Measurements from ENCODE around the gene HSD17B10.
"Not testable (repeated sequence)": the region's sequence is repeated elsewhere in the genome, so short reads cannot be mapped to it uniquely, and the experiment has no call there.

HSD17B10 gene

GRCh38 chrX:53435997-53436396 lies 1.8 kb upstream of the HSD17B10 start:
- H3K36me3 ChIP-seq (ENCODE audit: insufficient read depth, low read length), result no peaks in the 10 kb centered on the region
- no peak overlapping the region for H3K4me3 ChIP-seq (ENCODE audit: low read length)
- no peak overlapping the region for H3K9ac ChIP-seq (ENCODE audit: low read depth, low read length)
- H3K4me2 ChIP-seq (ENCODE audit: low read length), result no peak overlapping the region
- H3K27me3 ChIP-seq (ENCODE audit: control insufficient read depth, insufficient read depth, low read length), result peaks cover 36% of the 10 kb centered on the region
- no peaks in the 10 kb centered on the region for H3K9me3 ChIP-seq (replicated peaks; ENCODE audit: low read length)
- H3K4me1 ChIP-seq (ENCODE audit: control insufficient read depth, insufficient read depth, low read length), result peaks cover 17% of the 10 kb centered on the region

DNA sequence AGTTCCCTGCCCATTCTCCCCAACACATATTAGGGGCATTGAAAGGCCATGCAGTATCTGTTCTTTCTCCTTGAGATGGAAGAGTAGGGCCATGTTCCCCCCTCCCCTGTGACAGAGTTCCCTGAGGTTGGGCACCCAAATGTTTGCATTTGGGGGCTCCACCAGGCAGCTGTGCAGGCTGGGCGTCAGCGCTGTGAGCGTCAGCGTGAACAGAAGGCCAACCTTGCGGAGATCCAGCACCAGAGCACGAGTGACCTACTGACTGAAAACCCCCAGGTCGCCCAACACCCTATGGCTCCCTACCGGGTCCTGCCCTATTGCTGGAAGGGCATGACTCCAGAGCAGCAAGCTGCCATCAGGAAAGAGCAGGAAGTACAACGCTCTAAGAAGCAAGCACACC lies 3.9 kb downstream of the HSD17B10 start:
- Histone ChIP-seq H3K4me1 (ENCODE audit: control insufficient read depth, insufficient read depth, low read length) (peaks cover 4% of the 10 kb centered on the region), H3K4me2 (ENCODE audit: low read length) (no peak overlapping the region), H3K9ac (ENCODE audit: low read depth, low read length) (no peak overlapping the region), H3K27me3 (ENCODE audit: control insufficient read depth, insufficient read depth, low read length) (peaks cover 26% of the 10 kb centered on the region), H3K9me3 (replicated peaks; ENCODE audit: low read length) (no peaks in the 10 kb centered on the region), H3K4me3 (ENCODE audit: low read length) (no peak overlapping the region), H3K36me3 (ENCODE audit: insufficient read depth, low read length) (no peaks in the 10 kb centered on the region)

DNA sequence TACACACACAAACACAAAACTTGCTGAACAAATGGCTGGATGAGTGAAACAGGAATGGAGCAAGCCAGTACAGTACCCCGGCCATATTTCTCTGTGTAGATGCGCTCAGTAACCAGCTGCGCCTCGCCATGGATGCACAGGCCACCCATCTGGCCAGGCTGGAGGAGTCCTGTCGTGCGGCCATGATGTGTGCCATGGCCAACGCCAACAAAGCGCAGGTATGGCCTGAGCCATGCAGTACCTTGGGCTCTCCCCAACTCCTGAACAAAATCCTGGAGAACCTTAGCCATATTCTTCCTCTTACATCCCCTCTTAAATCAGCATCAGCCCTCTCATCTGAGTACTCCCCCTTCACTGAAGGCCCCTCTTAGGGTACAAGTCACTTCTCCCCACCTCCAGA lies 4.4 kb downstream of the HSD17B10 start:
- Histone ChIP-seq H3K27me3 (ENCODE audit: control insufficient read depth, insufficient read depth, low read length) (peaks cover 26% of the 10 kb centered on the region), H3K4me1 (ENCODE audit: control insufficient read depth, insufficient read depth, low read length) (peaks cover 4% of the 10 kb centered on the region), H3K9me3 (replicated peaks; ENCODE audit: low read length) (no peaks in the 10 kb centered on the region), H3K4me2 (ENCODE audit: low read length) (no peak overlapping the region), H3K4me3 (ENCODE audit: low read length) (no peak overlapping the region), H3K36me3 (ENCODE audit: insufficient read depth, low read length) (no peaks in the 10 kb centered on the region), H3K9ac (ENCODE audit: low read depth, low read length) (no peak overlapping the region)

DNA sequence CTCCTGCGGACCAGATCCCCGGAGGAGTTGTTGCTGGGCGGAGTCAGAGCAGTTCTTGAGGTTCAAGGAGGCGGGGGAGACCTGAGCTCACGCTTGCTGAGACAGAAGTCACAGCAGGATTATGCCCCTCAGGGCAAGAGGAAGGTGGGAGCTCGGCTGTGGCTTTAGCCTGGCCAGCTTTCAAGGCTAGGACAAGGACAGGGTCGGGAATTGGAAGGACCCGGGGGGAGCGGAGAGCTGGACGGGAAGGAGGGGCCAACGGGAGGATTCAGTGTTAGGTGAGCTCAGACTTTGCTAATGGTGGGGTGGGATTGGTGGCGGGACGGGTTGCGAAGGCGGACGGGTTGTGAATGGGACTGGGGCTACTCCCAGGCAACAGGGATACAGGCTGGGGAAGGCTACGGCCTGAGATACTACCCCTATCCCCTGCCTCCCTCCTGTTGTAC lies 11.3 kb downstream of the HSD17B10 start, which contains the start of gene RIBC1:
TSS of gene RIBC1 (plus strand) at position 13 of the 446 bp plus-strand sequence. CDS start 3,404 bp downstream, outside the sequence.
- peak within 1 kb of the TSS; percentile 97 for H3K4me3 ChIP-seq (ENCODE audit: low read length)
- peak within 1 kb of the TSS; percentile 96 for H3K9ac ChIP-seq (ENCODE audit: low read depth, low read length)
- H3K9me3 ChIP-seq (replicated peaks; ENCODE audit: low read length), result no peaks in the 10 kb centered on the region
- H3K4me2 ChIP-seq (ENCODE audit: low read length), result peak within 1 kb of the TSS; percentile 89
- H3K36me3 ChIP-seq (ENCODE audit: insufficient read depth, low read length), result no peaks in the 10 kb centered on the region
- H3K4me1 ChIP-seq (ENCODE audit: control insufficient read depth, insufficient read depth, low read length), result peaks cover 18% of the 10 kb centered on the region
- H3K27me3 ChIP-seq (ENCODE audit: control insufficient read depth, insufficient read depth, low read length), result peaks cover 7% of the 10 kb centered on the region

- Histone ChIP-seq H3K9ac (ENCODE audit: low read depth, low read length) (peak within 1 kb of the TSS; percentile 96), H3K4me2 (ENCODE audit: low read length) (peak within 1 kb of the TSS; percentile 89), H3K4me1 (ENCODE audit: control insufficient read depth, insufficient read depth, low read length) (peaks cover 18% of the 10 kb centered on the region), H3K9me3 (replicated peaks; ENCODE audit: low read length) (no peaks in the 10 kb centered on the region), H3K36me3 (ENCODE audit: insufficient read depth, low read length) (no peaks in the 10 kb centered on the region), H3K4me3 (ENCODE audit: low read length) (peak within 1 kb of the TSS; percentile 97), H3K27me3 (ENCODE audit: control insufficient read depth, insufficient read depth, low read length) (peaks cover 1% of the 10 kb centered on the region)
Measured at GRCh38 chrX:53422086-53422860, 11.9 kb downstream of the HSD17B10 start, which contains the start of gene SMC1A. Gene SMC1A (minus strand): TSS chrX:53422654. CDS start chrX:53422600, 54 bp downstream.

GRCh38 chrX:53421772-53422085 lies 12.4 kb downstream of the HSD17B10 start:
- Histone ChIP-seq H3K9me3 (replicated peaks; ENCODE audit: low read length) (no peaks in the 10 kb centered on the region), H3K36me3 (ENCODE audit: insufficient read depth, low read length) (no peaks in the 10 kb centered on the region), H3K4me3 (ENCODE audit: low read length) (peak overlapping the region; percentile 97), H3K27me3 (ENCODE audit: control insufficient read depth, insufficient read depth, low read length) (no peaks in the 10 kb centered on the region), H3K4me2 (ENCODE audit: low read length) (peak overlapping the region; percentile 89), H3K4me1 (ENCODE audit: control insufficient read depth, insufficient read depth, low read length) (peaks cover 18% of the 10 kb centered on the region), H3K9ac (ENCODE audit: low read depth, low read length) (peak overlapping the region; percentile 96)

DNA sequence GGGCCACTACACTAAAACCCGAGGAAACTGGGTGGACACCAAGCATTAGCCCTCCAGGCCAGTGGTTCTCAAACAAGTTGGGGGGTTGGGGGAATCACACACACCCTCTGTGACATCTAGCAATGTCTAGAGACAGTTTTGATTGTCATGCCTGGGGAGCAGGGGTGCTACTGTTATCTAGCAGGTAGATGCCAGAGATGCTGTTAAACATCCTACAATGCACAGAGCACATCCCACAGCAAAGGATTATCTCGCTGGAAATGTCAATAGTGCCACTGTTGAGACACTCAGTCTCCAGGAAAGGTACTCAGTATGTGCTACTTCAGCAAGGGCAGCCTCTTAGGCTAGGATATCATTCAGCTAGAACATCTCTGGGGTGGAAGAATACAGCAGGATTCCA lies 13.0 kb downstream of the HSD17B10 start:
- Histone ChIP-seq H3K4me3 (ENCODE audit: low read length) (peak overlapping the region; percentile 97), H3K9me3 (replicated peaks; ENCODE audit: low read length) (no peaks in the 10 kb centered on the region), H3K36me3 (ENCODE audit: insufficient read depth, low read length) (no peaks in the 10 kb centered on the region), H3K4me2 (ENCODE audit: low read length) (peak overlapping the region; percentile 89), H3K4me1 (ENCODE audit: control insufficient read depth, insufficient read depth, low read length) (peaks cover 18% of the 10 kb centered on the region), H3K27me3 (ENCODE audit: control insufficient read depth, insufficient read depth, low read length) (no peaks in the 10 kb centered on the region), H3K9ac (ENCODE audit: low read depth, low read length) (peak overlapping the region; percentile 96)

DNA sequence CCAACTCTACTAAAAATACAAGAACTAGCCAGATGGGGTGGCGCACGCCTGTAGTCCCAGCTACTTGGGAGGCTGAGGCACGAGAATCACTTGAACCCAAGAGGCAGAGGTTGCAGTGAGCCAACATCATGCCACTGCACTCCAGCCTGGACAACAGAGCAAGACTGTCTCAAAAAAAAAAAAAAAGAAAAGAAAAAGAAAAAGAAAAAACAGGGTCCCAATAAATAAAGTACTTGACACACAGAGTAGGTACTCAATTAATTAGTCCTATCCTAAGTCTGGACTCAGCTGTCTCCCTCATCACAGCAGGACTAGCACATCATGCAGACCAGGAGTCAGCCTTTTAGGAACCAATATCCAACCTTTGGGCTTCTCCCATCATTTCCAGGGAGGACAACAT lies 13.8 kb downstream of the HSD17B10 start:
- not testable (repeated sequence) for H3K9me3 ChIP-seq (replicated peaks; ENCODE audit: low read length); H3K4me3 ChIP-seq (ENCODE audit: low read length); H3K27me3 ChIP-seq (ENCODE audit: control insufficient read depth, insufficient read depth, low read length); H3K36me3 ChIP-seq (ENCODE audit: insufficient read depth, low read length); H3K9ac ChIP-seq (ENCODE audit: low read depth, low read length)
- Histone ChIP-seq H3K4me2 (ENCODE audit: low read length) (peak overlapping the region; percentile 89), H3K4me1 (ENCODE audit: control insufficient read depth, insufficient read depth, low read length) (peaks cover 18% of the 10 kb centered on the region)

GRCh38 chrX:53412446-53412845 lies 21.7 kb downstream of the HSD17B10 start:
- H3K36me3 ChIP-seq (ENCODE audit: insufficient read depth, low read length), result peaks cover 44% of the 10 kb centered on the region

DNA sequence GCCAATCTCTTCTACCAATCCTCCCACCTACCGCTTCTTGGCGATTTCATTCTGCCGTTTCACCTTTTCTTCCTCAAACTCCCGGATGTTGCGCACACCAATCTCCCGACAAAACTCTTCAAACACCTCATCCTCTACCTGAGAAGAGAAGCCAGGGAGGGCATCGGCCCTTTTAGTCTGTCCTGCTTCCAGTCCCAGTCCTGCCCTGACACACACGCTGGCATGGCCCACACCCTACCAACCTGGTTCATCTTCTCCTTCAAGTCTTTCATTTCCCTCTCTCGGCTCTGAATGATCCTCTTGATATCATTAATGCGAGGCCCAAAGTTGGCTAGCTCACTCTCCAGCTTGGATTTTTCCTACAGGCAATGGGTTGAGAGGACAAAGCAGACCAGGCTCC lies 30.6 kb downstream of the HSD17B10 start:
- H3K36me3 ChIP-seq (ENCODE audit: insufficient read depth, low read length), result peaks cover 68% of the 10 kb centered on the region

More at GRCh38 chrX:53412446-53412845, 21.7 kb downstream of the HSD17B10 start:
- Histone ChIP-seq H3K4me3 (ENCODE audit: low read length) (no peak overlapping the region), H3K4me2 (ENCODE audit: low read length) (no peak overlapping the region), H3K9me3 (replicated peaks; ENCODE audit: low read length) (no peaks in the 10 kb centered on the region), H3K27me3 (ENCODE audit: control insufficient read depth, insufficient read depth, low read length) (no peaks in the 10 kb centered on the region), H3K9ac (ENCODE audit: low read depth, low read length) (no peak overlapping the region), H3K4me1 (ENCODE audit: control insufficient read depth, insufficient read depth, low read length) (no peaks in the 10 kb centered on the region)

GRCh38 chrX:53398216-53398615 lies 36.0 kb downstream of the HSD17B10 start:
- H3K27me3 ChIP-seq (ENCODE audit: control insufficient read depth, insufficient read depth, low read length), result no peaks in the 10 kb centered on the region
- H3K9ac ChIP-seq (ENCODE audit: low read depth, low read length), result no peak overlapping the region
- no peak overlapping the region for H3K4me3 ChIP-seq (ENCODE audit: low read length)
- no peaks in the 10 kb centered on the region for H3K9me3 ChIP-seq (replicated peaks; ENCODE audit: low read length)
- peaks cover 50% of the 10 kb centered on the region for H3K36me3 ChIP-seq (ENCODE audit: insufficient read depth, low read length)
- no peaks in the 10 kb centered on the region for H3K4me1 ChIP-seq (ENCODE audit: control insufficient read depth, insufficient read depth, low read length)
- H3K4me2 ChIP-seq (ENCODE audit: low read length), result no peak overlapping the region

More for the DNA sequence above, 30.6 kb downstream of the HSD17B10 start:
- Histone ChIP-seq H3K4me3 (ENCODE audit: low read length) (no peak overlapping the region), H3K4me2 (ENCODE audit: low read length) (no peak overlapping the region), H3K27me3 (ENCODE audit: control insufficient read depth, insufficient read depth, low read length) (no peaks in the 10 kb centered on the region), H3K9me3 (replicated peaks; ENCODE audit: low read length) (no peaks in the 10 kb centered on the region), H3K9ac (ENCODE audit: low read depth, low read length) (no peak overlapping the region), H3K4me1 (ENCODE audit: control insufficient read depth, insufficient read depth, low read length) (no peaks in the 10 kb centered on the region)

Measured in skeletal muscle satellite cell (primary cell).